ENCODE data around the gene MAN2A2.

GRCh38 chr15:90907838-90908507 is 4.9 kb downstream of the MAN2A2 start:
- TF ChIP-seq CTCF (IDR thresholded peaks at IDR 0.05): no peak
- no peak for TF ChIP-seq POLR2A (IDR thresholded peaks at IDR 0.05)

Data from right lobe of liver (tissue), 4 donors.